GM21423 (cell line): ENCODE data around the gene VGF.
A peak's percentile ranks its signal among the peaks of the same experiment; 100 is the strongest.

ENCODE experiments used
- ATAC-seq: cut with Tn5 transposase; IDR thresholded peaks from one replicate; pipeline ENCODE4 v1.9.1; 2021; ENCODE audit warnings: mild to moderate bottlenecking, moderate library complexity; ENCODE audit not compliant: unreplicated experiment

The VGF gene

GRCh38 chr7:101166909-101167644 lies 1.7 kb upstream of the VGF start:
- ATAC-seq: no peak

- no peak for ATAC-seq
Measured at GRCh38 chr7:101166648-101166908, 1.2 kb upstream of the VGF start.

DNA sequence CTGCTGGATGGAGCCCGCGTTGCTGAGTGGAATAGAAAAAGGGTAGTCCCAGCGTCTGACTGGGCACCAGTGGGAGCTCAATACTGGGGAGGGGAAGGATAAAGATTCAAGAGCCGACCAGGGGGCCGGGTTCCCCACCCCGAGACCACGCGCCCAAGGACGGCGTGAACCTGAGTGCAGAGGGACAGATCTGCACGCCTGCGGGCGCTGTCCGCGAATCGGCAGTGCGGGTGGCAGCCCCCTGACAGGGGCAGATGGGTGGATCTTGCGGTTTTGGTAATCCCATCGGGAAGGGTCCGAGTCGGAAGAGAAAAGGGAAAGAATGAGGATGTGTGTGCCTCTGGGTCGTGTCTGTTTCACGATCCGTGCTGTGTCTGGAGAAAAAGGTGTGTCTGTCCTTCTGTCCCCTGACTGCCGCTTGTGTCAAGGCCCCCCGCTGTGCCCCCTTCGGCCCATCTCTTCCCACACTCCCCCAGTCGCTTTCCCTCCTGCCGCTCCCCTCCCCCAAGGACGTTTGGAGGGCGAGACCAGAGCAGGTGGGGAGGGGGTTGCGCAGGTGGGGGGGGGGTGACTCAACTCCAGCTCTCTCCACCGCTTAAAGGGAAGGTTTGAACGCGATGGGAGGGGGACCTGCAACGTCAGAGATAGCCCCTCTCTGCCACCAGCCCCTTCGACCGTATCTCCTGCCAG lies 734 bp upstream of the VGF start:
- ATAC-seq: no peak

- no peak for ATAC-seq
Measured at GRCh38 chr7:101164071-101164840, 1.1 kb downstream of the VGF start.

DNA sequence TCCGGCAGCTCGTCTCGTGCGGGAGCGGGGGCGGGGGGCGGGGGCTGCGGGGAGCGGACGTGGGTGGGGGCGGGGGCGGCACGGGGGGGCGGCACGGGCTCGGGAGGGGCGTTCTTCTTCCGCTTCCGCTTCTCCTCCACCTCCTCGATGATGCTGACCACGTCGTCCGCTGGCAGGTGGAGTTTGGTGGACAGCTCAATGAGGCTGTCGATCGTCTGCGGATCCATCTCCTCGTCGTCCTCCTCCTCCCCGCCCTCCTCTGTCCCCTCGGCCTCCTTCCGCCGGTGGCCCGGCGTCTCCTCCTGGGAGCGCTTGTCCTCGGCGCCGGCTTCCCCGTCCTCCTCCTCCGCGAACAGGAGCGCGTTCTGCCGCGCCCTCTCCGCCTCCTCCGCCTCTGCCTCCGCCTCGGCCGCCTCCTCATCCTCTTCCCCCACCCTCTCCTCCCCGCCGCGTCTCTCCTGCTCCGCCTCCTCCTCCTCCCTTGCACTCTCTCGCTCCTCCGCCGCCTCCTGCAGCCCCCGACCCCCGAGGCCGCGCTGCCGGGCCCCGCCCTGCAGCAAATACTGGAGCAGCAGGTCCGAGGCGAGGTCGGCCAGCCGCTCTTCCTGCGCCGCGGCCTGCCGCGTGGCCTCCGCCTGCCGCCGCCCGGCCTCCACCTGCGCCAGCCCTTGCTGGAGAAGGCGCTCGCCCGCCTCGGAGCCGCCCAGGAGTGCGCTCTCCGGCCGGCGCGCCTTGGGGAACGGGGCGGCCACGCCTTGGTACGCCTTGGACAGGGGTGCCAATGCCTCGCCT lies 1.9 kb downstream of the VGF start:
- ATAC-seq: no peak

- no peak for ATAC-seq
Measured at GRCh38 chr7:101162551-101163278, 2.7 kb downstream of the VGF start.

DNA sequence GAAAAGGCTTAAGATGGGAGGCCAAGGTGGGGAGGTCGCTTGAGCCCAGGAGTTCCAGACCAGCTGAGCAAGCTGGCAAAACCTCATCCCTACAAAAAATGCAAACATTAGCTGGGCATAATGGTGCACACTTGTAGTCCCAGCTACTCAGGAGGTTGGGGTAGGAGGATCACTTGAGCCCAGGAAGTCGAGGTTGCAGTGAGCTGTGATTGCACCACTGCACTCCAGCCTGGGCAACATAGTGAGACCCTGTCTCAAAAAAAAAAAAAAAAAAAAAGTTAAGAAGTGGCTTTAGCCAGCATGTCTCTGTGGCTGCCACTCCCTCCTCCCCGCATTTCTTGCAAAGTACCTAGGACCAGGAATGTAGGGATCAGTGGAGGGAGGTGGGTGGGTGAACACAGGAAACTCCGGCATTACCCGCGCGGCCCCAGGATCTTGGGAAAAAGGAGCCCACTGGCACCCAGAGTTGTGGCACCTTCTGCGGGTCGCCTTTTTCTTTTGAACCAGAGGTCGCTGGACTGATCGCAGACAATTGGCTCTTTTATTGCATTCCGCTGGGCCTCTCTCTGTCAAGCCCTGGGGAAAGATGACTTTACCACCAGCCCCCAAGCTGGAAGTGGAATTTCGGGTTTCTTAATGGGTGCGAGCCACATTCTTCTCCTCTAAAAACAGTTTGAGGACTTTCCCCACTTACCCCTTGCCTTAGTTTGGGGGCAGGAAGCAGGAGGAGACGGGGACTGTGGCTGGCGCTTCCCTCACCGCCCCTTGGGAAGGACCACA lies 3.5 kb downstream of the VGF start:
- no peak for ATAC-seq

- no peak for ATAC-seq
Measured at GRCh38 chr7:101160910-101161309, 4.5 kb downstream of the VGF start.

DNA sequence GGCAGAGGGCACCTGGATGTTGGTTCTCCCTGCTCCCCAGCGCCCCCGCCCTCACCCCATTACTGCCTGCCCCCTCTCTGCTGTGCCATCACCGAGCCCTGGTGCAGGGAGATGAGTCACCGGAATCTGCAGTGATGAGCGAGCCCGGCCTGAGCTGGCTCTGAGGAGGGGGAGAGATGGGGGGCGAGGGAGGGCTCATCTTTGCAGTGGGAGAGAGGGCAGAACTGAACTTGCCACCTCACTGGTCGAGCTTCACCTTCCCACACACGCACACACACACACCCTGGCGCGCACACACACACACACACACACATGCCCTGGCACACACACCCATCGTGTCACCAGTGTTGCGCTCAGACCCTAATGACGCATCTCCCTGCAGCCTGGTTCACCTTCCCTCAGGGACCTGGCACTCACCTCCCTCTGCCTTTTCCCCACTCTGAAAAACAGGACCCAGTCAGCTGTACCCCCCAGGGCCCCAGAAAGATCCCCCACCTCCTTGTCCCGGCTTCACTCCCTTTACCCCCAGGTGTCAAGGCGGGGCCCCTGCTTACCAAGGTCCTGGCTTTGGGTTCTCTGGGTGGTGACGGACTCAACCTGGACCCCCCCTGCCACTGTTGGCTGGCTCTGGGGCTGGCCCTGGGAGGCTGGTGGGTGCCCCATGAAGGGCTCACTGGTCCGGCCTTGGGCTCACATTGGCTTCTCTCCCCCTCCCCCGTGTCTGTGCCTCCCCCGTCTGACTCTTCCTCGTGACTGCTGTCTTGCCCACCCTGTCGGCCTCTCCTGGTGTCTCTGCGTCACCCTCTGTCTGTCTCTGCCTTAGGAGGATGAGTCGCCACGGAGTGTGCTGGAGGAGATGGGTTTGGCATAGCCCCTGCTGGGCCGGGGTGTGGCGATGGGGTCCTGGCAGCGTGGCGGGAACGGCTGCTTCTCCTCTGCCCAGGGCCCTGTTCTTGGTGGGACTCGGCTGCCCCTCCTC lies 5.4 kb downstream of the VGF start:
- ATAC-seq: no peak

DNA sequence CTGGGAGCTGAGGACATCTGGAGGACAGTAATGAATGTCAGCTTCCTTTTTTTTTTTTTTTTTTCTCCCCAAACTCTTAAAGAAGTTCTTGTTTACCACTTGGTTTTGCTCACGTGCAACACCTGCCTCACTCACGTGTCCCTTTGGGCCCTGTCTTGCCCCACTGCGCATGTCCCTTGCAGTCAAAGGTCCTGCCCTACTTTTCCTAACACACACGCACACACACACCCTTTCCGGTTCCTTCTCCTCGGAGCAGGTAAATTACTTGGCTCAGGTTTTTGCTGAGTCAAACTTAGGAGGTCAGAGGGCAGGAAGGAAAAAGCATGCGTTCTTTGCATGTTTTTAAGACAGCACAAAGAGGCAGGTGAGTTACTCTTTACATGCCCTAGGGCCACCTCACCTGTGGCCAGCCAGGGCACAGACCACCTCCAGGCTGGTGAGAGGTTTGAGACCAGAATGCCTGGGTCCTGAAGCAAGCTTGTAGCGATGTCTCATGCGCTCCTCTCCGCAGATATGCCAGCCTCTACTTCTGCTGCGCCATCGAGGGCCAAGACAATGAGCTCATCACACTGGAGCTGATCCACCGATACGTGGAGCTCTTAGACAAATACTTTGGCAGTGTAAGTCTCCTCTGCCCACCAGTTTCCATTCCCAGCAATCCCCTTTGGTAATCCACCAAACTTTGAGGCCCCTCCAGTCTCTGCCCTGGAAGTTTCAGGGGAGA lies 8.3 kb downstream of the VGF start:
- ATAC-seq: no peak

DNA sequence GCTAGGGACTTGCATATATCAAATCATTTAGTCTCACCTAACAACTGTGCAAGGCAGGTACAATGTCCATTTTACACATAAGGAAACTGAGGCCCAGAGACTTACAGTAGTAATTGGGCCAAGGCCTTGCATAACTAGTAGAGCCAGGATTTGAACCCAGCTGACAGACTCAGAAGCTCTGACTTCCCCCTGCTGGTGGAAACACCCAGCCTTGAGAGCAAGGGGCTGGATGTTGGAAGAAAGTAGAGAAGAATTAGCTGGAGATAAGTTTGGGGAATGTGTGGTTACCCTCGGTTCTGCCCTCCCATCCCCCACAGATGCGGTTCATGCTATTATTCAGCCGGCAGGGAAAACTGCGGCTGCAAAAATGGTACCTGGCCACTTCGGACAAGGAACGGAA lies 9.1 kb downstream of the VGF start:
- ATAC-seq: no peak

- ATAC-seq: no peak
Measured at GRCh38 chr7:101155303-101155702, 10.1 kb downstream of the VGF start.

DNA sequence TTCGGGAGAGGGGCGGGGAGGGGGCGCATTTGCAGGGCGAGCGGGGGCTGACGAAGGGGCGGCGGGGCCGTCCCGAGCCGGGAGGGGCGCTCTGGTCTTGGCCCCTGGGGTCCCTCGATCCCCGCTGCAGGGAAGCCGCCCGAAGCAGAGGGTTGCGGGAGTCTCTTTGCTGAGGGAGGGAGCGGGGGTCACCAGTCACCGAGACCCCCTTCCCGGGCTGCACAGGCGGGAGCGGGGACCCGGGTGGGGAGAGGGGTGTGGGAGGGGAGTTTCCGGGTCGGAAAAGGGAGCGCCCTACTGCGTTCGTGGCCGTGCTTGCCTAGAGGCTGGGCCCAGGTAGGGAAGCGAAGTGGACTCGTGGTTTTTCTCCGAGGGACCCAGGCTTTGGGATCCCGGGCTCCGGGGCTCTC lies 10.7 kb downstream of the VGF start:
- ATAC-seq: peak; percentile 26

DNA sequence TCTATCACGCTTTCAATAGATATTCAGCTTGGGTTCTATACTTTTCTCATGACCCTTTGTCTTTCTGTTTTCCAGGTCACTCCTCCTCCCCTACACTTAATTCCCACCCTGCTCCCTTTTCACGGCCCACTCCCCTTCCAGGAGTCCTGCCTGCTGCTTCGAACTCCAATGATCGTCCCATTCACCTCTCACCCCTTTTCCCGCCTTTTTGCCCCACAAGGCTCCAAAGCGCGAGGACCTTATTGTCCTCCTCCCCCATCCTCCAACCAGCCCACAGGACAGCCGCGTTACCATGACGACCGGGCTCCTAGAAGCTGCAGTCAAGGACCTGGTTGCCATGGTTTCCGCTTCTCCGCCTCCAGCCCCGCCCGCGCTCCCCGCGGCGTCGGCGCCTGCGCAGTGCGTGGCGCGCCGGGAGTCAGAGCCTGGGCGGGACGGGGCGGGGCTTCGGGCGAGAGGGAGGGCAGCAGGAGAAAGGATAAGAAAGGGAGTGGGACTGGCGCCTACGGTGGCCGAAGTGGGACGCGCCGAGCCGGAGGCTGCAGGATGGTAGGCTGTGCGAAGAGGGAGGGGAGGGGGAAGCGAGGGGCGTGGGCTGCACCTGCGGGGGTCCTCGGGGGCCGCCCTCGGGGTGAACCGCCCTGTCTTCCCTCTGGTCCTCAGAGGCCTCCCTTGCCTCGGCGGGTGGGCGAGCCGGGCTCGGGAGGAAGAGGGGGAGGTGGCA lies 11.2 kb downstream of the VGF start, which contains the start of gene AP1S1:
Gene AP1S1, plus strand, starts transcription at position 508 of the 724 bp plus-strand sequence. Its CDS starts 39 bp downstream, at position 547.
- ATAC-seq: peak; percentile 70

DNA sequence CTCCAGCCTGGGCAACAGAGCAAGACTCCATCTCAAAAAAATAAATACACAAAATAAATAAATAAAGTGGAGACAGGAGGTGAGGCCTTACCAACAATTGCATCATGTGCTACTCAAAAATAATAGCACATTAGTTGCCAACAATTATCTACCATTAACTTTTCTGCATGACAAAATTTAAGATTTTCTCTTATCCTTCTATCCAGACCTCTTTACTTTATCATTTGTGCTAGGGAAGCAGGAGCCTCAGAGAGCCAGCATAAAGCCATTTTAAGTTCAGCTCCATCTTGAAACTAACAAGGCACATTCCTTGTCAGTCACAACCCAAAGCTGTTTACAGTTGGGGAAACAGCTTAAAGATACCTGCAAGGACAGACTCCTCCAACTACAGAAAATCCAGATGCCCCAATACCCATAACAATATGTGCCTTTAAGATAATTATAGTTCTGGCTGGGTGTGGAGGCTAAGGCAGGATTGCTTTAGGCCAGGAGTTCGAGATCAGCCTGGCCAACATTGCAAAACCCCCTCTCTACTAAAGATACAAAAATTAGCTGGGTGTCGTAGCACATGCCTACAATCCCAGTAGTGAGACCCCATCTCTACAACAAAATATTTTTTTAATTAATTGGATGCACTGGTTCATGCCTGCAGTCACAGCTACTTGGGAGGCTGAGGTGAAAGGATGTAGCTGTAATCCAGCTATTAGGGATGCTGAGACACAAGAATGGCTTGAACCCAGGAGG lies 13.3 kb downstream of the VGF start:
- no peak for ATAC-seq

GRCh38 chr7:101140746-101141382 lies 24.5 kb downstream of the VGF start:
- ATAC-seq: no peak
